Left lung (tissue), 10 donors: ENCODE measurements around the gene CDK11B. TPM values are rescaled to one million over a fixed set of nuclear protein-coding genes. Genes with fewer than 3 reads are reported as not detected.
A peak's percentile ranks its signal among the peaks of the same experiment; 100 is the strongest.

Source experiments
- ATAC-seq: fragments of 200-7000 bp; cut with Tn5 transposase; one replicate; pipeline ENCODE4 v1.9.1; 2020; ENCODE audit warnings: moderate library complexity
- DNase-seq, 4 donors: peaks; one replicate each; pipeline ENCODE4 v3.0.0-alpha.2; 2013 to 2020
- H3K27ac ChIP-seq, 2 donors: fragments of 200-600 bp; sonication (generic) in 1 of 2; one replicate each; pipeline versions ENCODE4 v1.5.0 to v1.8.0; 2020 to 2021
- H3K27me3 ChIP-seq, 2 donors: fragments of 200-600 bp; sonication (generic) in 1 of 2; one replicate each; pipeline versions ENCODE4 v1.5.0 to v1.8.0; 2020 to 2021
- H3K36me3 ChIP-seq, 2 donors: fragments of 200-600 bp; sonication (generic) in 1 of 2; one replicate each; pipeline versions ENCODE4 v1.5.0 to v1.8.0; 2020 to 2021
- H3K4me1 ChIP-seq, 2 donors: fragments of 200-600 bp; one replicate each; pipeline ENCODE4 v1.8.0; 2021
- H3K4me3 ChIP-seq, 2 donors: fragments of 200-600 bp; sonication (generic) in 1 of 2; one replicate each; pipeline versions ENCODE4 v1.5.0 to v1.8.0; 2020 to 2021; ENCODE audit warnings: mild to moderate bottlenecking in 1 of 2
- H3K9me3 ChIP-seq, 2 donors: fragments of 200-600 bp; sonication (generic) in 1 of 2; one replicate each; pipeline versions ENCODE4 v1.5.0 to v1.8.0; 2020 to 2021
- CTCF ChIP-seq, 2 donors: fragments of 200-600 bp; sonication (generic) in 1 of 2; IDR thresholded peaks; one replicate each; pipeline versions ENCODE4 v1.5.0 to v1.8.0; 2021; ENCODE audit warnings: antibody characterized with exemption in 2 of 2
- intact Hi-C, 2 donors: fragments of 100-400 bp; cut with DNase I; formaldehyde crosslinking; loops; one replicate each; pipeline versions ENCODE4 v1.11.2 to v1.14.2; 2022
- polyA plus RNA-seq, 6 donors: library from polyadenylated mRNA; unstranded; fragments of 120-200 nt; gene quantifications; one replicate each; pipeline ENCODE4 v1.2.1, GENCODE V29; 2013; ENCODE audit not compliant: insufficient read length in 6 of 6
- total RNA-seq, 2 donors: library from RNA; stranded (reverse); fragmentation: NEBNext Ultra II Directional; extraction: Animal tissue kit (Norgen Biotek cat#: 25700); gene quantifications; one replicate each; pipeline ENCODE4 v1.2.1, GENCODE V29; 2021
- donor health status: DM: no; HTN: yes; CAD: no.
- donor health status: DM: no; HTN: no; CAD: no.

Gene CDK11B
- total and polyA plus RNA-seq, 8 donors = 16.3 to 46.8 (median 40.2) TPM

- no peak for ATAC-seq
- Histone ChIP-seq H3K4me3 (no peak overlapping the region), H3K27me3 (peaks cover 0 to 20% of the 10 kb centered on the region in 2 donors), H3K36me3 (peaks cover 0 to 25% of the 10 kb centered on the region in 2 donors), H3K27ac (no peak overlapping the region), H3K9me3 (no peaks in the 10 kb centered on the region), H3K4me1 (peaks cover 0 to 7% of the 10 kb centered on the region in 2 donors)
- no peak for TF ChIP-seq CTCF (IDR thresholded peaks at IDR 0.05)
- DNase-seq = peak in 2 of 4 donors; percentile 30 to 71
- intact Hi-C loops = no loop called here
Measured at GRCh38 chr1:1625404-1625775, 33.4 kb downstream of the CDK11B start.

- peaks cover 0 to 6% of the 10 kb centered on the region in 2 donors for H3K4me1 ChIP-seq
- TF ChIP-seq CTCF (IDR thresholded peaks at IDR 0.05) = no peak
- H3K27me3 ChIP-seq = peaks cover 0 to 14% of the 10 kb centered on the region in 2 donors
- no peak overlapping the region for H3K4me3 ChIP-seq
- no peak overlapping the region for H3K27ac ChIP-seq
- intact Hi-C loops = no loop called here
- no peaks in the 10 kb centered on the region for H3K9me3 ChIP-seq
- ATAC-seq (no peak), DNase-seq (peak in 3 of 4 donors; percentile 34 to 72 (median 59))
- peaks cover 0 to 25% of the 10 kb centered on the region in 2 donors for H3K36me3 ChIP-seq
Measured at GRCh38 chr1:1624443-1625403, 34.1 kb downstream of the CDK11B start.

- peak in 2 of 4 donors; percentile 31 to 73 for DNase-seq
- Histone ChIP-seq H3K4me1 (peaks cover 0 to 2% of the 10 kb centered on the region in 2 donors), H3K27ac (no peak overlapping the region), H3K9me3 (no peaks in the 10 kb centered on the region), H3K27me3 (peaks cover 0 to 6% of the 10 kb centered on the region in 2 donors), H3K4me3 (no peak overlapping the region), H3K36me3 (peaks cover 0 to 19% of the 10 kb centered on the region in 2 donors)
- intact Hi-C loops = no loop called here
- TF ChIP-seq CTCF (IDR thresholded peaks at IDR 0.05) = no peak
- ATAC-seq = no peak
Measured at GRCh38 chr1:1623631-1624442, 35.0 kb downstream of the CDK11B start.

- Histone ChIP-seq H3K36me3 (peaks cover 0 to 14% of the 10 kb centered on the region in 2 donors), H3K4me1 (no peaks in the 10 kb centered on the region), H3K9me3 (no peaks in the 10 kb centered on the region), H3K27ac (no peak overlapping the region), H3K4me3 (no peak overlapping the region), H3K27me3 (no peaks in the 10 kb centered on the region)
- intact Hi-C loops = no loop called here
- ATAC-seq (no peak), DNase-seq (peak in 1 of 4 donors; percentile 73)
- no peak for TF ChIP-seq CTCF (IDR thresholded peaks at IDR 0.05)
Measured at GRCh38 chr1:1623181-1623630, 35.6 kb downstream of the CDK11B start.

- TF ChIP-seq CTCF (IDR thresholded peaks at IDR 0.05) = no peak
- DNase-seq = peak in 1 of 4 donors; percentile 49
- intact Hi-C loops = no loop called here
- H3K36me3 ChIP-seq = peaks cover 0 to 14% of the 10 kb centered on the region in 2 donors
- no peaks in the 10 kb centered on the region for H3K27me3 ChIP-seq
- H3K27ac ChIP-seq = no peak overlapping the region
- H3K9me3 ChIP-seq = no peaks in the 10 kb centered on the region
- H3K4me3 ChIP-seq = no peak overlapping the region
- H3K4me1 ChIP-seq = peaks cover 0 to 1% of the 10 kb centered on the region in 2 donors
- no peak for ATAC-seq
Measured at GRCh38 chr1:1622788-1623094, 36.1 kb downstream of the CDK11B start.
